Measurements from ENCODE around the gene HS3ST2. TPM values are rescaled to one million over a fixed set of nuclear protein-coding genes. Genes with fewer than 3 reads are reported as not detected.

Gene HS3ST2
- total and polyA plus RNA-seq, 2 donors (not counting 3 experiments of a cell fraction or from before 2014, with no cell fraction given): not detected

- Histone ChIP-seq H3K27ac (ENCODE audit: insufficient read depth, low read depth, low read length) (no peak overlapping the region), H3K9me1 (replicated peaks; ENCODE audit: control insufficient read depth, extremely low read depth, insufficient read depth, low read length) (no peaks in the 10 kb centered on the region), H3K4me1 (ENCODE audit: control insufficient read depth, extremely low read depth, insufficient read depth, low read length) (no peaks in the 10 kb centered on the region), H3K27me3 (ENCODE audit: control insufficient read depth in 2 of 2, insufficient read depth in 2 of 2, low read length in 2 of 2) (no peaks in the 10 kb centered on the region), H2AFZ (ENCODE audit: low read depth, low read length) (no peak overlapping the region), H4K20me1 (replicated peaks; ENCODE audit: control insufficient read depth, extremely low read depth, insufficient read depth, low read length) (no peaks in the 10 kb centered on the region), H3K9me3 (replicated peaks; ENCODE audit: control insufficient read depth, insufficient read depth, low read length) (no peaks in the 10 kb centered on the region), H3K4me2 (ENCODE audit: insufficient read depth, low read length) (no peak overlapping the region), H3K9ac (replicated peaks; ENCODE audit: extremely low read depth, insufficient read depth, low read length) (no peak overlapping the region), H3K4me3 (replicated peaks in 1 of 3; ENCODE audit: insufficient read depth in 1 of 3, low read depth in 1 of 3, low read length in 3 of 3) (no peak overlapping the region), H3K36me3 (ENCODE audit: control insufficient read depth in 2 of 2, extremely low read depth in 1 of 2, insufficient read depth in 2 of 2, low read length in 2 of 2) (no peaks in the 10 kb centered on the region), H3K79me2 (ENCODE audit: control insufficient read depth, insufficient read depth, low read length) (no peaks in the 10 kb centered on the region)
- no peak for FAIRE-seq
- dilution Hi-C loops (cut with MboI; ENCODE audit: extremely low pct_ligation_motif_present, low sequenced_read_pairs) (no loop called here), intact Hi-C loops (cut with micrococcal nuclease) (no loop called here)
- ChIA-PET CTCF (no interaction called here), POLR2A (no interaction called here)
- BruUV-seq (replicated peaks): no TSS peak
- TF ChIP-seq EZH2 (IDR thresholded peaks at IDR 0.05; ENCODE audit: borderline replicate concordance, low read depth, low read length, severe bottlenecking): no peak
- TF ChIP-seq FOS (IDR thresholded peaks at IDR 0.05; ENCODE audit: borderline replicate concordance, insufficient read depth, low read length): no peak
- no peak for TF ChIP-seq POLR2AphosphoS5 (IDR thresholded peaks at IDR 0.05; ENCODE audit: insufficient read depth, low read depth, low read length)
- TF ChIP-seq, protein P1, sequence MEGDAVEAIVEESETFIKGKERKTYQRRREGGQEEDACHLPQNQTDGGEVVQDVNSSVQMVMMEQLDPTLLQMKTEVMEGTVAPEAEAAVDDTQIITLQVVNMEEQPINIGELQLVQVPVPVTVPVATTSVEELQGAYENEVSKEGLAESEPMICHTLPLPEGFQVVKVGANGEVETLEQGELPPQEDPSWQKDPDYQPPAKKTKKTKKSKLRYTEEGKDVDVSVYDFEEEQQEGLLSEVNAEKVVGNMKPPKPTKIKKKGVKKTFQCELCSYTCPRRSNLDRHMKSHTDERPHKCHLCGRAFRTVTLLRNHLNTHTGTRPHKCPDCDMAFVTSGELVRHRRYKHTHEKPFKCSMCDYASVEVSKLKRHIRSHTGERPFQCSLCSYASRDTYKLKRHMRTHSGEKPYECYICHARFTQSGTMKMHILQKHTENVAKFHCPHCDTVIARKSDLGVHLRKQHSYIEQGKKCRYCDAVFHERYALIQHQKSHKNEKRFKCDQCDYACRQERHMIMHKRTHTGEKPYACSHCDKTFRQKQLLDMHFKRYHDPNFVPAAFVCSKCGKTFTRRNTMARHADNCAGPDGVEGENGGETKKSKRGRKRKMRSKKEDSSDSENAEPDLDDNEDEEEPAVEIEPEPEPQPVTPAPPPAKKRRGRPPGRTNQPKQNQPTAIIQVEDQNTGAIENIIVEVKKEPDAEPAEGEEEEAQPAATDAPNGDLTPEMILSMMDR (IDR thresholded peaks at IDR 0.05; ENCODE audit: extremely low read depth in 1 of 2, insufficient read depth in 1 of 2, low read depth in 1 of 2, low read length in 2 of 2): no peak
- TF ChIP-seq, protein P2, sequence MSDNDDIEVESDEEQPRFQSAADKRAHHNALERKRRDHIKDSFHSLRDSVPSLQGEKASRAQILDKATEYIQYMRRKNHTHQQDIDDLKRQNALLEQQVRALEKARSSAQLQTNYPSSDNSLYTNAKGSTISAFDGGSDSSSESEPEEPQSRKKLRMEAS (IDR thresholded peaks at IDR 0.05; ENCODE audit: insufficient read depth, insufficient read length): no peak
- TF ChIP-seq GATA2 (IDR thresholded peaks at IDR 0.05; ENCODE audit: insufficient read depth, insufficient read length, low read depth, low read length): no peak
- no peak for TF ChIP-seq JUN (IDR thresholded peaks at IDR 0.05; ENCODE audit: borderline replicate concordance, insufficient read depth, insufficient read length, low read depth)
- TF ChIP-seq MYC (IDR thresholded peaks at IDR 0.05; ENCODE audit: low read depth, low read length): no peak
- no peak for TF ChIP-seq POLR2A (IDR thresholded peaks at IDR 0.05; ENCODE audit: low read depth, low read length)
- no peak for DNase-seq (ENCODE audit: low read depth, low spot score)
Measured at GRCh38 chr16:22847690-22848089, 33.7 kb downstream of the HS3ST2 start.

Measured in endothelial cell of umbilical vein (primary cell).